Endothelial cell of umbilical vein (primary cell): ENCODE results near the gene SEC24C. TPM values are rescaled to one million over a fixed set of nuclear protein-coding genes. Genes with fewer than 3 reads are reported as not detected.

Experiments used
- BruUV-seq: library from RNA; stranded (reverse); fragments of 400-500 nt; replicated peaks from 2 replicates; lab custom pipeline; 2021; lab: Mats Ljungman, UMichigan
- CTCF ChIA-PET: fragments of 300-600, 350-600 bp; sonication (Branson Sonifier 250); formaldehyde crosslinking; loops from one replicate; lab custom pipeline; 2021; ENCODE audit warnings: antibody characterized with exemption, inconsistent platforms; lab: Charles Lee
- POLR2A ChIA-PET: fragments of 300-600, 350-600 bp; sonication (Branson Sonifier 250); formaldehyde crosslinking; loops from one replicate; lab custom pipeline; 2021; ENCODE audit warnings: antibody characterized with exemption, inconsistent platforms; lab: Charles Lee
- DNase-seq: peaks from one replicate; pipeline ENCODE4 v3.0.0-alpha.2; 2011; ENCODE audit warnings: low read depth, low spot score
- FAIRE-seq: peaks from 2 replicates; lab custom pipeline; 2011; peaks lifted over from hg19 to GRCh38; lab: Jason Lieb, UNC
- H2AFZ ChIP-seq: 2 replicates; pipeline ENCODE4 v1.6.0; 2012; ENCODE audit warnings: low read depth, low read length, control low read depth, inconsistent platforms
- H3K27ac ChIP-seq: 2 replicates; pipeline ENCODE4 v1.5.1; 2011; ENCODE audit warnings: low read depth, mild to moderate bottlenecking, control low read depth, low read length, moderate library complexity; ENCODE audit not compliant: insufficient read depth
- H3K27me3 ChIP-seq, 2 experiments: 2 replicates each; pipeline versions ENCODE4 v1.6.0 to v1.6.1; 2011; ENCODE audit warnings: low read length in 2 of 2, mixed read lengths in 1 of 2; ENCODE audit not compliant: control insufficient read depth in 2 of 2, insufficient read depth in 2 of 2
- H3K36me3 ChIP-seq, 2 experiments: 2 replicates in 1 of 2; 3 replicates in 1 of 2; pipeline ENCODE4 v1.5.1; 2011; ENCODE audit warnings: low read length in 2 of 2, mild to moderate bottlenecking in 1 of 2, moderate library complexity in 1 of 2; ENCODE audit not compliant: control insufficient read depth in 2 of 2, insufficient read depth in 2 of 2; ENCODE audit errors: extremely low read depth in 1 of 2
- H3K4me1 ChIP-seq: 3 replicates; pipeline ENCODE4 v1.5.1; 2011; ENCODE audit warnings: mild to moderate bottlenecking, low read length; ENCODE audit not compliant: control insufficient read depth, insufficient read depth; ENCODE audit errors: extremely low read depth
- H3K4me2 ChIP-seq: 2 replicates; pipeline ENCODE4 v1.6.1; 2011; ENCODE audit warnings: low read length, control low read depth, mixed read lengths; ENCODE audit not compliant: insufficient read depth
- H3K4me3 ChIP-seq, 3 experiments: fragments of 200-600 bp in 1 of 3; sonication (generic), shearing (Covaris generic) in 1 of 3; replicated peaks in 1 of 3; 2 replicates each; pipeline ENCODE4 v1.5.1; 2011 to 2016; ENCODE audit warnings: control low read depth in 3 of 3, low read length in 3 of 3, mild to moderate bottlenecking in 2 of 3, inconsistent platforms in 1 of 3, low read depth in 1 of 3, moderate library complexity in 1 of 3; ENCODE audit not compliant: insufficient read depth in 1 of 3
- H3K79me2 ChIP-seq: 2 replicates; pipeline ENCODE4 v1.6.0; 2012; ENCODE audit warnings: low read length, inconsistent platforms; ENCODE audit not compliant: control insufficient read depth, insufficient read depth
- H3K9ac ChIP-seq: replicated peaks from 2 replicates; pipeline ENCODE3; 2011; ENCODE audit warnings: low read length, control low read depth; ENCODE audit not compliant: insufficient read depth; ENCODE audit errors: extremely low read depth
- H3K9me1 ChIP-seq: replicated peaks from 3 replicates; pipeline ENCODE4 v1.6.0; 2011; ENCODE audit warnings: mild to moderate bottlenecking, low read length; ENCODE audit not compliant: control insufficient read depth, insufficient read depth; ENCODE audit errors: extremely low read depth
- H3K9me3 ChIP-seq: replicated peaks from 2 replicates; pipeline ENCODE4 v1.5.1; 2012; ENCODE audit warnings: low read length, inconsistent platforms; ENCODE audit not compliant: control insufficient read depth, insufficient read depth
- H4K20me1 ChIP-seq: replicated peaks from 2 replicates; pipeline ENCODE3; 2011; ENCODE audit warnings: mild to moderate bottlenecking, low read length; ENCODE audit not compliant: control insufficient read depth, insufficient read depth; ENCODE audit errors: extremely low read depth
- EZH2 ChIP-seq: IDR thresholded peaks from 2 replicates; pipeline ENCODE4 v1.6.1; 2012; ENCODE audit warnings: borderline replicate concordance, low read depth, mild to moderate bottlenecking, moderate library complexity, low read length, inconsistent platforms; ENCODE audit not compliant: severe bottlenecking
- FOS ChIP-seq: IDR thresholded peaks from 2 replicates; pipeline ENCODE4 v1.6.1; 2011; ENCODE audit warnings: mild to moderate bottlenecking, low read length, moderate library complexity, borderline replicate concordance; ENCODE audit not compliant: insufficient read depth
- GATA2 ChIP-seq: IDR thresholded peaks from 2 replicates; pipeline ENCODE4 v1.7.0; 2011; ENCODE audit warnings: low read depth, mild to moderate bottlenecking, moderate library complexity, mixed read lengths, low read length; ENCODE audit not compliant: insufficient read length, insufficient read depth
- JUN ChIP-seq: IDR thresholded peaks from 2 replicates; pipeline ENCODE4 v1.6.1; 2011; ENCODE audit warnings: borderline replicate concordance, low read depth; ENCODE audit not compliant: insufficient read length, insufficient read depth
- MYC ChIP-seq: IDR thresholded peaks from one replicate; pipeline ENCODE4 v1.6.1; 2011; ENCODE audit warnings: mild to moderate bottlenecking, low read depth, low read length
- POLR2A ChIP-seq: IDR thresholded peaks from 2 replicates; pipeline ENCODE4 v1.6.1; 2012; ENCODE audit warnings: low read depth, mild to moderate bottlenecking, control low read depth, low read length
- POLR2AphosphoS5 ChIP-seq: IDR thresholded peaks from 2 replicates; pipeline ENCODE4 v1.6.1; 2012; ENCODE audit warnings: low read depth, mild to moderate bottlenecking, control low read depth, low read length, moderate library complexity; ENCODE audit not compliant: insufficient read depth
- dilution Hi-C: fragments of 300-500 bp; cut with MboI; formaldehyde crosslinking; loops from one replicate; pipeline ENCODE4 v1.15.0; 2019; ENCODE audit warnings: low sequenced_read_pairs; ENCODE audit not compliant: extremely low pct_ligation_motif_present
- intact Hi-C: fragments of 100-400 bp; cut with micrococcal nuclease; formaldehyde crosslinking; loops from one replicate; pipeline ENCODE4 v1.10.0; 2022
- polyA plus RNA-seq, 4 experiments: library from polyadenylated mRNA; depleted of rRNA in 3 of 4; stranded (reverse) in 3 of 4; unstranded in 1 of 4; fragments of >200 nt; gene quantifications; 2 replicates each; pipeline versions ENCODE4 v1.2.1 to v1.2.3, GENCODE V29; 2011 to 2012; ENCODE audit warnings: missing spikeins in 1 of 4
- total RNA-seq: library from RNA; stranded (reverse); gene quantifications from 2 replicates; pipeline ENCODE4 v1.2.3, GENCODE V29; 2021
- TF ChIP-seq, protein P1 (sequence below), 2 donors: IDR thresholded peaks; 1 replicate in 1 of 2; 2 replicates in 1 of 2; pipeline ENCODE4 v1.5.1; 2011; ENCODE audit warnings: low read length in 2 of 2, mild to moderate bottlenecking in 2 of 2, moderate library complexity in 2 of 2, control low read depth in 1 of 2, inconsistent platforms in 1 of 2, low read depth in 1 of 2; ENCODE audit not compliant: insufficient read depth in 1 of 2; ENCODE audit errors: extremely low read depth in 1 of 2
- TF ChIP-seq, protein P2 (sequence below): IDR thresholded peaks from 2 replicates; pipeline ENCODE4 v1.6.1; 2011; ENCODE audit not compliant: insufficient read depth, insufficient read length

Gene SEC24C
- total and polyA plus RNA-seq, 2 donors (not counting 3 experiments of a cell fraction or from before 2014, with no cell fraction given) = 95.5 to 108 TPM

DNA sequence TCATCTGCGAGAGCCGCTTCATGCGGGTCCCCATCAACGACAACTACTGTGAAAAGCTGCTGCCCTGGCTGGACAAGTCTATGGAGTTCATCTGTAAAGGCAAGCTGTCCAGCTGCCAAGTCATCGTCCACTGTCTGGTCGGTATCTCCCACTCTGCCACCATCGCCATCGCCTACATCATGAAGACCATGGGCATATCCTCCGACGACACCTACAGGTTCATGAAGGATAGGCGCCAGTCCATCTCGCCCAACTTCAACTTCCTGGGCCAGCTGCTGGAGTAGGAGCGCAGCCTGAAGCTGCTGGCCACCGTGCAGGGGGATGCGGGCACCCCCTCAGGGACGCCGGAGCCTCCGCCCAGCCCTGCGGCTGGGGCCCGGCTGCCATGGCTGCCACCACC, 11.7 kb upstream of the SEC24C start:
- intact Hi-C loops = no loop called here
- no peak overlapping the region for H3K4me2 ChIP-seq
- DNase-seq = no peak
- TF ChIP-seq, protein P1, sequence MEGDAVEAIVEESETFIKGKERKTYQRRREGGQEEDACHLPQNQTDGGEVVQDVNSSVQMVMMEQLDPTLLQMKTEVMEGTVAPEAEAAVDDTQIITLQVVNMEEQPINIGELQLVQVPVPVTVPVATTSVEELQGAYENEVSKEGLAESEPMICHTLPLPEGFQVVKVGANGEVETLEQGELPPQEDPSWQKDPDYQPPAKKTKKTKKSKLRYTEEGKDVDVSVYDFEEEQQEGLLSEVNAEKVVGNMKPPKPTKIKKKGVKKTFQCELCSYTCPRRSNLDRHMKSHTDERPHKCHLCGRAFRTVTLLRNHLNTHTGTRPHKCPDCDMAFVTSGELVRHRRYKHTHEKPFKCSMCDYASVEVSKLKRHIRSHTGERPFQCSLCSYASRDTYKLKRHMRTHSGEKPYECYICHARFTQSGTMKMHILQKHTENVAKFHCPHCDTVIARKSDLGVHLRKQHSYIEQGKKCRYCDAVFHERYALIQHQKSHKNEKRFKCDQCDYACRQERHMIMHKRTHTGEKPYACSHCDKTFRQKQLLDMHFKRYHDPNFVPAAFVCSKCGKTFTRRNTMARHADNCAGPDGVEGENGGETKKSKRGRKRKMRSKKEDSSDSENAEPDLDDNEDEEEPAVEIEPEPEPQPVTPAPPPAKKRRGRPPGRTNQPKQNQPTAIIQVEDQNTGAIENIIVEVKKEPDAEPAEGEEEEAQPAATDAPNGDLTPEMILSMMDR (IDR thresholded peaks at IDR 0.05; ENCODE audit: extremely low read depth in 1 of 2, insufficient read depth in 1 of 2, low read depth in 1 of 2, low read length in 2 of 2) = no peak
- TF ChIP-seq POLR2A = no peak
- TF ChIP-seq EZH2 = no peak
- TF ChIP-seq, protein P2, sequence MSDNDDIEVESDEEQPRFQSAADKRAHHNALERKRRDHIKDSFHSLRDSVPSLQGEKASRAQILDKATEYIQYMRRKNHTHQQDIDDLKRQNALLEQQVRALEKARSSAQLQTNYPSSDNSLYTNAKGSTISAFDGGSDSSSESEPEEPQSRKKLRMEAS = no peak
- no peak for TF ChIP-seq MYC
- TF ChIP-seq GATA2 = no peak
- no peak for TF ChIP-seq POLR2AphosphoS5
- no peak for TF ChIP-seq JUN
- no peak for TF ChIP-seq FOS
- H3K27ac ChIP-seq = no peak overlapping the region
- H3K36me3 ChIP-seq = peaks cover 0 to 17% of the 10 kb centered on the region in 2 experiments
- no peak overlapping the region for H3K9ac ChIP-seq
- H4K20me1 ChIP-seq = no peaks in the 10 kb centered on the region
- H2AFZ ChIP-seq = no peak overlapping the region
- H3K27me3 ChIP-seq = no peaks in the 10 kb centered on the region
- peaks cover 38% of the 10 kb centered on the region for H3K79me2 ChIP-seq
- no TSS peak for BruUV-seq
- dilution Hi-C loops = no loop called here
- FAIRE-seq = no peak
- peaks cover 7% of the 10 kb centered on the region for H3K4me1 ChIP-seq
- no peaks in the 10 kb centered on the region for H3K9me3 ChIP-seq
- H3K4me3 ChIP-seq = no peak overlapping the region
- no peaks in the 10 kb centered on the region for H3K9me1 ChIP-seq
- POLR2A ChIA-PET = no interaction called here
- CTCF ChIA-PET = no interaction called here
